Vagina (tissue), 2 donors: ENCODE data around the gene CHN2. TPM values are rescaled to one million over a fixed set of nuclear protein-coding genes. Genes with fewer than 3 reads are reported as not detected.

ENCODE experiments used
- DNase-seq, 2 donors: peaks; one replicate each; pipeline ENCODE4 v3.0.0-alpha.2; 2017; ENCODE audit errors: extremely low spot score in 2 of 2
- H3K27ac ChIP-seq: fragments of 200-600 bp; sonication (generic); one replicate; pipeline ENCODE4 v1.5.1; 2019
- H3K27me3 ChIP-seq: fragments of 200-600 bp; sonication (generic); one replicate; pipeline ENCODE4 v1.5.1; 2019
- H3K36me3 ChIP-seq, 2 donors: fragments of 200-600 bp; sonication (generic); one replicate each; pipeline ENCODE4 v1.5.1; 2017 to 2019
- H3K4me1 ChIP-seq: fragments of 200-600 bp; sonication (generic); one replicate; pipeline ENCODE4 v1.5.1; 2019
- H3K4me3 ChIP-seq, 2 donors: fragments of 200-600 bp; sonication (generic); 1 replicate in 1 of 2; 2 replicates in 1 of 2; pipeline ENCODE4 v1.5.1; 2016 to 2019
- H3K9me3 ChIP-seq: fragments of 200-600 bp; sonication (generic); one replicate; pipeline ENCODE4 v1.5.1; 2019
- POLR2A ChIP-seq, 2 donors: fragments of 450-650 bp; IDR thresholded peaks; one replicate each; pipeline ENCODE4 v1.6.1; 2017; ENCODE audit warnings: antibody characterized with exemption in 2 of 2, mild to moderate bottlenecking in 2 of 2, moderate library complexity in 2 of 2
- POLR2AphosphoS5 ChIP-seq, 2 donors: sonication (generic); formaldehyde crosslinking; IDR thresholded peaks; one replicate each; pipeline ENCODE4 v1.9.0; 2017; ENCODE audit warnings: antibody characterized with exemption in 2 of 2, mild to moderate bottlenecking in 2 of 2, low read depth in 1 of 2; ENCODE audit not compliant: insufficient read depth in 1 of 2
- intact Hi-C: fragments of 100-400 bp; cut with DNase I; formaldehyde crosslinking; loops from one replicate; pipeline ENCODE4 v1.15.1; 2023
- total RNA-seq: library from RNA; depleted of rRNA; stranded (reverse); fragments of >200 nt; gene quantifications from one replicate; pipeline ENCODE4 v1.2.3, GENCODE V29; 2016
- TF ChIP-seq, protein P1 (sequence below), 3 experiments: fragments of 450-650 bp in 2 of 3; fragments of 200-600 bp in 1 of 3; sonication (generic) in 1 of 3; IDR thresholded peaks; one replicate each; pipeline ENCODE4 v1.5.1; 2017 to 2019; ENCODE audit warnings: antibody characterized with exemption in 3 of 3, mild to moderate bottlenecking in 2 of 3, moderate library complexity in 2 of 3

The CHN2 gene
- total RNA-seq, 1 donor from 2014 or later: 11.0 TPM

DNA sequence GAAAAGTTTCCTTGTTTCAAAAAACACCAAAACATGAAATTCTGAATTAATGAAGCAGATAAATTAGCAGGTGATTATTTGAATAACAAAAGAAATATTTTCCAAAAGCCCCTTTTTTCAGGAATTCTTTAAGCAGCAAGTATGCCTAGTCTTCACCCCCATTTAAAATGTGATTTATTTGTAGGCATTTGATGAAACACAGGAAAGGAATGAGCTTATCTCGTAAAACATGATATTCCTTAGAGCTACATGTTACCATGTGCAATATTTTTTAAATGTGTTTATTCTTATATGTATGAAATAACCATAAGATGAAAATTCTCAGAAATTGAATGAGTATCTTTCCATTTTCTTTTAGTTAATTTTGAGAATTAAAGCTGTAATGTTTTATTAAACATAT, 106.1 kb downstream of the CHN2 start:
- Histone ChIP-seq H3K9me3 (no peaks in the 10 kb centered on the region), H3K27me3 (no peaks in the 10 kb centered on the region), H3K4me3 (no peak overlapping the region), H3K4me1 (peaks cover 14% of the 10 kb centered on the region), H3K27ac (no peak overlapping the region), H3K36me3 (no peaks in the 10 kb centered on the region)
- DNase-seq: no peak
- intact Hi-C loops: no loop called here
- no peak for TF ChIP-seq POLR2AphosphoS5 (IDR thresholded peaks at IDR 0.05; ENCODE audit: insufficient read depth in 1 of 2, low read depth in 1 of 2)
- TF ChIP-seq POLR2A (IDR thresholded peaks at IDR 0.05): no peak
- TF ChIP-seq, protein P1, sequence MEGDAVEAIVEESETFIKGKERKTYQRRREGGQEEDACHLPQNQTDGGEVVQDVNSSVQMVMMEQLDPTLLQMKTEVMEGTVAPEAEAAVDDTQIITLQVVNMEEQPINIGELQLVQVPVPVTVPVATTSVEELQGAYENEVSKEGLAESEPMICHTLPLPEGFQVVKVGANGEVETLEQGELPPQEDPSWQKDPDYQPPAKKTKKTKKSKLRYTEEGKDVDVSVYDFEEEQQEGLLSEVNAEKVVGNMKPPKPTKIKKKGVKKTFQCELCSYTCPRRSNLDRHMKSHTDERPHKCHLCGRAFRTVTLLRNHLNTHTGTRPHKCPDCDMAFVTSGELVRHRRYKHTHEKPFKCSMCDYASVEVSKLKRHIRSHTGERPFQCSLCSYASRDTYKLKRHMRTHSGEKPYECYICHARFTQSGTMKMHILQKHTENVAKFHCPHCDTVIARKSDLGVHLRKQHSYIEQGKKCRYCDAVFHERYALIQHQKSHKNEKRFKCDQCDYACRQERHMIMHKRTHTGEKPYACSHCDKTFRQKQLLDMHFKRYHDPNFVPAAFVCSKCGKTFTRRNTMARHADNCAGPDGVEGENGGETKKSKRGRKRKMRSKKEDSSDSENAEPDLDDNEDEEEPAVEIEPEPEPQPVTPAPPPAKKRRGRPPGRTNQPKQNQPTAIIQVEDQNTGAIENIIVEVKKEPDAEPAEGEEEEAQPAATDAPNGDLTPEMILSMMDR (IDR thresholded peaks at IDR 0.05): no peak

DNA sequence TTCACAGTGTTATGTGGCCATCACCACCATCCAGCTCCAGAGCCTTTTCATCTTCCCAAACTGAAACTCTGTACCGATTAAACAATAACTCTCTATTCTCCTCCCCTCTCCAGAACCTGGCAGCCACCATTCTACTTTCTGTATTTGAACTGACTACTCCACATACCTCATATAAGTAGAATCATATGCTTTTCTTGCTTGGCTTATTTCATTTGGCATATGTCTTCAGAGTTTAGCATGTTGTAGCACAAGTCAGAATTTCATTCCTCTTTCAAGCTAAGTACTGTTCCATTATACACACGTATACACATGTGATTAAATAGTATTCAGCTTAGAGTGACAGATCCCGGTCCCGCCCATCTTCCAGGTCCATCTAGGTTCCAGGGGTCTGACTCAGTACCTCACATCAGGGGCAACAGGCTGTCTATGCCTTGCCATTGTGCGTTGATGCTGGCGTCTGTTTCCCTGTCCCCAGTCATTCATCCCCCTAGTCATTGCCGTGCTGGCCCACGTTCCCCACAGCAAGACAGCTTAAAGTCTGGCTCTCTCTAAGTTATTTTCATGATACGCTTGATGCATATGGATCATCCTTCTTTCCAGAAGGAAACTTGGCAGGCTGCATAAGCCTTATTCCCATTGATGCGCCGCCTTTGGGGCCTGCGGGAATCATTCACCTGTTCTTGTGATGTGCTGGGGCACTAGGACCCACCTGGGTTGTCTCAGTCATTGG, 108.3 kb downstream of the CHN2 start:
- Histone ChIP-seq H3K4me3 (no peak overlapping the region), H3K36me3 (no peaks in the 10 kb centered on the region), H3K27me3 (no peaks in the 10 kb centered on the region), H3K9me3 (no peaks in the 10 kb centered on the region), H3K4me1 (peaks cover 14% of the 10 kb centered on the region), H3K27ac (no peak overlapping the region)
- DNase-seq: no peak
- intact Hi-C loops: no loop called here
- TF ChIP-seq, protein P1 (IDR thresholded peaks at IDR 0.05): no peak

DNA sequence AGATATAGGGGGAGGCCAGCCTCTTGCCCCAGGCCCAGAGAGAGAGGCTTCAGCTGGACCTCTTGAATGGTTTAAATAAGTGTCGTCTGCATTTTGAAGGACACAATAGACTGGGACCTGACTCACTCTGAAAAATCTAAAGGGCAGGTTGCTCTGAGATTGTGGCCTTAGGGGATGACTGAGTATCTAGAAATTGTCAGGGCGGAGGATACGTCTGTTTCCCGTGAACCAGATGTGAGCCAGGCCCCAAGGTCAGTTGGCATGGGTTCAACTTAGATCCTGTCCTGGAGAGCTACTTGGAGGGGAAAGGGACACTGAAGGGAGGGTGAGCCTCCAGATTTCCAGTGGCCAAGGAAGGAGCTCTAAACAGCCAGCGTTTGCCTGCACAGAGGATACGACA, 110.2 kb downstream of the CHN2 start:
- DNase-seq: no peak
- Histone ChIP-seq H3K4me1 (peaks cover 11% of the 10 kb centered on the region), H3K4me3 (no peak overlapping the region), H3K9me3 (no peaks in the 10 kb centered on the region), H3K27ac (no peak overlapping the region), H3K36me3 (no peaks in the 10 kb centered on the region), H3K27me3 (no peaks in the 10 kb centered on the region)
- intact Hi-C loops: no loop called here
- TF ChIP-seq POLR2AphosphoS5 (IDR thresholded peaks at IDR 0.05; ENCODE audit: insufficient read depth in 1 of 2, low read depth in 1 of 2): peak in 1 of 2 donors; percentile 27
- TF ChIP-seq, protein P1 (IDR thresholded peaks at IDR 0.05): no peak

DNA sequence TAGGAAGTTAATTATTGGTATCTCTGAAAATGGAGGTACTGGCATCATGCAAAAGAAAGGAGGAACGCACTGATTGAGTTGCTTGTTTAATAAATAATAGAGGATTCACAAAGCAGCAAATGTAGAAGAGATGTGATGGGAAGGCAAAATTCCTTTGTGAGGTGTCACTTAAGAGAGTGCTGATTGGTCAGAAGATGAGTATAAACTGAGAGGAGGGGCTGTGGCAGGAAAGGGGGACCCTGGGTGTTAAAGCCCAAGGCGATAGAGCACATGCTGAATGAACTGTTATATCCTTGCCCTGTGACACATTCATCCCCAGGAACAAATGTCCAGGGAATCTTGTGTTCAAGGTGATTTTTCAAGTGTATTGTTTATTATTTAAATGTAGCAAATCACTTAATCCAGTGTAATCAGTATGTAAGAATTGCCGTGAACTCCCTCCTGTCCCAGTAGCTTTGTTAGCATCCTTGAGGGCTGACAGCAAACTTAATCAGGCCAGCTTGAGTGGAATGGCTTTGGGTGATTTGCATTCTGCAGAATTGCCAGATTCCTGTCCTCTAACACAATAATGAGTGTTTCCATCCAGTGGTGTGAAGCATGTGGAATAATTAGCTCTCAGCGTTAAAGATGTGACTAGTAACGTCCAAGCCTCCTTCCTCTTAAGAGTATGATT, 111.9 kb downstream of the CHN2 start:
- H3K36me3 ChIP-seq: no peaks in the 10 kb centered on the region
- H3K27me3 ChIP-seq: no peaks in the 10 kb centered on the region
- intact Hi-C loops: no loop called here
- H3K9me3 ChIP-seq: no peaks in the 10 kb centered on the region
- no peak overlapping the region for H3K4me3 ChIP-seq
- no peak for DNase-seq
- no peaks in the 10 kb centered on the region for H3K4me1 ChIP-seq
- H3K27ac ChIP-seq: no peak overlapping the region
- TF ChIP-seq, protein P1 (IDR thresholded peaks at IDR 0.05): no peak
- TF ChIP-seq POLR2AphosphoS5 (IDR thresholded peaks at IDR 0.05; ENCODE audit: insufficient read depth in 1 of 2, low read depth in 1 of 2): no peak
- no peak for TF ChIP-seq POLR2A (IDR thresholded peaks at IDR 0.05)

DNA sequence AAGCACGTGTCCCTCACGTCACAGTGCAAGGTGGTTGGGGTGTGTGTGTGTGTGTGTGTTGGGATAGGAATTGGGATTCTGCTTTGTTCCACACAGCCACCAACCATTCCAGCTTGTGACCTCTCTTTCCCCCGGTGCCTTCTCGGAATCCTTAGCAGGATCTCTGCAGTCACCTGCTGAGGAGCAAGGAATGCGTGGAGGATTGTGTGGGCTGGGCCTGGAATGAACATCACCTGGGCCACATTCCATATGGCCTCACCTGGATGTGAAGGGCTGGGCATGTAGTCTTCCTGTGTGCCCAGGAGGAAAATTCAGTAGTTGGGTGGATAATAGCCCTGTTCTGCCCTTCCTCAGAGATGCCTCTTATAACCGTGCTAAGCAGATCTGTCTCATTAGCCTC, 113.8 kb downstream of the CHN2 start:
- H3K27ac ChIP-seq: no peak overlapping the region
- H3K27me3 ChIP-seq: no peaks in the 10 kb centered on the region
- no peaks in the 10 kb centered on the region for H3K4me1 ChIP-seq
- no peaks in the 10 kb centered on the region for H3K9me3 ChIP-seq
- no peak for DNase-seq
- no peak overlapping the region for H3K4me3 ChIP-seq
- TF ChIP-seq POLR2AphosphoS5 (IDR thresholded peaks at IDR 0.05; ENCODE audit: insufficient read depth in 1 of 2, low read depth in 1 of 2): no peak
- TF ChIP-seq, protein P1 (IDR thresholded peaks at IDR 0.05): no peak
- no peak for TF ChIP-seq POLR2A (IDR thresholded peaks at IDR 0.05)
- no peaks in the 10 kb centered on the region for H3K36me3 ChIP-seq
- intact Hi-C loops: no loop called here
